Lung microvascular endothelial cell (primary cell): ENCODE data around the gene LORICRIN. TPM values are rescaled to one million over a fixed set of nuclear protein-coding genes. Genes with fewer than 3 reads are reported as not detected.

Source experiments
- DNase-seq, 2 donors: peaks; one replicate each; pipeline versions ENCODE4 v3.0.0 to v3.0.0-alpha.2; 2010; ENCODE audit warnings: low read depth in 2 of 2
- total RNA-seq: library from RNA; depleted of rRNA; stranded (reverse); fragments of >200 nt; gene quantifications from 2 replicates; pipeline ENCODE4 v1.2.1, GENCODE V29; 2014

LORICRIN gene
- total RNA-seq, 1 donor from 2014 or later, result not detected

GRCh38 chr1:153302308-153302707 is 42.8 kb downstream of the LORICRIN start:
- DNase-seq, result no peak

GRCh38 chr1:153305682-153306081 is 46.2 kb downstream of the LORICRIN start:
- no peak for DNase-seq

- DNase-seq, result no peak
Measured at GRCh38 chr1:153306303-153307220, 47.1 kb downstream of the LORICRIN start.

DNA sequence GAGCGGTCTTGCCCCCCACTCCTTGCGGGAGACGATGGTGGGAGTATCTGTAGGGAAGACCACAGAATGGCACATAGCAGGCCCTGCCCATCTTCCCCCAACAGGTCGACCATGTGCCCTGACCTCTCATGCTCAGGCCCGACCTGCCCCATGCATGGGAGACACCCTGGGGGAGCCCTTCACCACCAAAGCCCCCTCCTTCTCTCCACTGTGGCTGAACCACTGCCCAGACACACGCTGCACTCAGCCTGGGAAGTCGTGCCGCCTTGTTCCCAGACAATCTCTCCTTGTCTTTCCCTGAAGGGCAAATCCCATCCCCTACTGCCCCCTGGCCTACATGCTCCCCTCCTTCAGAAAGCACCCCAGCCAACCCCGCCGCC is 47.7 kb downstream of the LORICRIN start:
- DNase-seq, result no peak

GRCh38 chr1:153308540-153308939 is 49.1 kb downstream of the LORICRIN start:
- no peak for DNase-seq

- DNase-seq, result no peak
Measured at GRCh38 chr1:153309441-153309840, 50.0 kb downstream of the LORICRIN start.

GRCh38 chr1:153310526-153310925 is 51.0 kb downstream of the LORICRIN start:
- DNase-seq, result no peak

Other genes starting within 250 kb of the LORICRIN start
- gene SPRR1B, start 228.5 kb upstream of the LORICRIN start, total RNA-seq, result not detected in 2 replicates
- gene SPRR2D, start 218.6 kb upstream of the LORICRIN start, total RNA-seq, result not detected in 2 replicates
- gene SPRR2A, start 202.2 kb upstream of the LORICRIN start, total RNA-seq, result not detected in 2 replicates
- gene SPRR2B, start 188.1 kb upstream of the LORICRIN start, total RNA-seq, result not detected in 2 replicates
- gene SPRR2E, start 165.2 kb upstream of the LORICRIN start, total RNA-seq, result not detected in 2 replicates
- gene SPRR2F, start 146.2 kb upstream of the LORICRIN start, total RNA-seq, result not detected in 2 replicates
- not detected in 2 replicates for gene SPRR2G, start 108.8 kb upstream of the LORICRIN start, total RNA-seq
- gene LELP1, start 56.3 kb upstream of the LORICRIN start, total RNA-seq, result not detected in 2 replicates
- not detected in 2 replicates for gene PRR9, start 42.1 kb upstream of the LORICRIN start, total RNA-seq
- gene PGLYRP3, start 53.3 kb downstream of the LORICRIN start, total RNA-seq, result not detected in 2 replicates
- not detected in 2 replicates for gene PGLYRP4, start 89.2 kb downstream of the LORICRIN start, total RNA-seq
- 0.22 and 1.2 TPM in 2 replicates for gene S100A9, start 98.2 kb downstream of the LORICRIN start, total RNA-seq
- not detected in 2 replicates for gene S100A12, start 115.9 kb downstream of the LORICRIN start, total RNA-seq
- gene S100A8, start 131.4 kb downstream of the LORICRIN start, total RNA-seq, result not detected in 2 replicates
- gene S100A7A, start 156.8 kb downstream of the LORICRIN start, total RNA-seq, result not detected in 2 replicates
- not detected in 2 replicates for gene S100A7, start 201.0 kb downstream of the LORICRIN start, total RNA-seq